GM18505 (cell line): ENCODE measurements around the gene PHF1.

Experiments used
- ATAC-seq: cut with Tn5 transposase; IDR thresholded peaks from one replicate; pipeline ENCODE4 v1.9.1; 2021; ENCODE audit not compliant: unreplicated experiment
- POLR2A ChIP-seq: IDR thresholded peaks from 4 replicates; pipeline ENCODE4 v1.6.1; 2011; ENCODE audit warnings: borderline replicate concordance; ENCODE audit not compliant: insufficient read depth, insufficient read length; ENCODE audit errors: extremely low read depth

Gene PHF1

GRCh38 chr6:33438978-33439594 lies 28.3 kb downstream of the PHF1 start:
- no peak for TF ChIP-seq POLR2A
- no peak for ATAC-seq

- no peak for TF ChIP-seq POLR2A
- ATAC-seq, result no peak
Observed at GRCh38 chr6:33439956-33440648, 29.3 kb downstream of the PHF1 start.

GRCh38 chr6:33440649-33441309 lies 30.0 kb downstream of the PHF1 start:
- ATAC-seq, result no peak
- TF ChIP-seq POLR2A, result no peak

- no peak for ATAC-seq
- no peak for TF ChIP-seq POLR2A
Observed at GRCh38 chr6:33441457-33441856, 30.6 kb downstream of the PHF1 start.

- no peak for TF ChIP-seq POLR2A
- ATAC-seq, result no peak
Observed at GRCh38 chr6:33442283-33442682, 31.5 kb downstream of the PHF1 start.

GRCh38 chr6:33443025-33443424 lies 32.2 kb downstream of the PHF1 start:
- no peak for ATAC-seq
- TF ChIP-seq POLR2A, result no peak

- no peak for TF ChIP-seq POLR2A
- no peak for ATAC-seq
Observed at GRCh38 chr6:33443619-33444504, 33.0 kb downstream of the PHF1 start.

- TF ChIP-seq POLR2A, result no peak
- ATAC-seq, result no peak
Observed at GRCh38 chr6:33445119-33445603, 34.3 kb downstream of the PHF1 start.

- no peak for TF ChIP-seq POLR2A
- ATAC-seq, result no peak
Observed at GRCh38 chr6:33446356-33446755, 35.5 kb downstream of the PHF1 start.

- no peak for ATAC-seq
- TF ChIP-seq POLR2A, result no peak
Observed at GRCh38 chr6:33450434-33450833, 39.6 kb downstream of the PHF1 start.

GRCh38 chr6:33451606-33452005 lies 40.8 kb downstream of the PHF1 start:
- no peak for TF ChIP-seq POLR2A
- ATAC-seq, result no peak

GRCh38 chr6:33452496-33452895 lies 41.7 kb downstream of the PHF1 start:
- ATAC-seq, result no peak

More at GRCh38 chr6:33452496-33452895, 41.7 kb downstream of the PHF1 start:
- no peak for TF ChIP-seq POLR2A
